K562 (cell line): ENCODE data around the gene SLC7A10. TPM values are rescaled to one million over a fixed set of nuclear protein-coding genes. Genes with fewer than 3 reads are reported as not detected.

ENCODE experiments used
- ATAC-seq: fragments of 200-7000 bp; cut with Tn5 transposase; 3 replicates; pipeline ENCODE4 v1.9.1; 2020; ENCODE audit warnings: moderate library complexity
- BruUV-seq: library from RNA; stranded (reverse); fragments of 400-500 nt; replicated peaks from 2 replicates; lab custom pipeline; 2021; lab: Mats Ljungman, UMichigan
- CTCF ChIA-PET: fragments of 300-600 bp; formaldehyde crosslinking; extraction: SDS; loops from one replicate; lab custom pipeline; 2021; ENCODE audit warnings: low intra/inter-chr PET ratio; lab: Yijun Ruan, JAX
- POLR2A ChIA-PET: fragments of 300-600, 350-650 bp; sonication (Branson Sonifier 250); formaldehyde crosslinking; extraction: SDS; loops from one replicate; lab custom pipeline; 2021; ENCODE audit warnings: antibody characterized with exemption, inconsistent platforms; lab: Yijun Ruan, JAX
- DNase-seq, 4 experiments: peaks; one replicate each; pipeline versions ENCODE4 v3.0.0 to v3.0.0-alpha.2; 2011 to 2018; ENCODE audit warnings: low spot score in 3 of 4, mixed read lengths in 3 of 4; ENCODE audit errors: extremely low read depth in 1 of 4
- FAIRE-seq: peaks from 2 replicates; lab custom pipeline; 2011; peaks lifted over from hg19 to GRCh38; lab: Jason Lieb, UNC
- H2AFZ ChIP-seq: 2 replicates; pipeline ENCODE4 v1.6.0; 2011; ENCODE audit warnings: low read depth, low read length, control low read depth, inconsistent platforms
- H3K27ac ChIP-seq: fragments of 200-600 bp; 3 replicates; pipeline ENCODE4 v1.8.0; 2011; ENCODE audit warnings: low read depth, mild to moderate bottlenecking, control low read depth, inconsistent platforms, low read length, moderate library complexity, mixed read lengths; ENCODE audit errors: extremely low read depth
- H3K27me3 ChIP-seq, 2 experiments: fragments of 300-600 bp in 1 of 2; 2 replicates in 1 of 2; 3 replicates in 1 of 2; pipeline versions ENCODE4 v1.6.0 to v1.8.0; 2011; ENCODE audit warnings: inconsistent platforms in 2 of 2, low read length in 2 of 2, mild to moderate bottlenecking in 1 of 2, mixed read lengths in 1 of 2, moderate library complexity in 1 of 2; ENCODE audit not compliant: control insufficient read depth in 2 of 2, insufficient read depth in 2 of 2
- H3K36me3 ChIP-seq: fragments of 300-600 bp; 3 replicates; pipeline ENCODE4 v1.8.0; 2011; ENCODE audit warnings: mild to moderate bottlenecking, low read length, inconsistent platforms; ENCODE audit not compliant: control insufficient read depth, insufficient read depth
- H3K4me1 ChIP-seq, 2 experiments: fragments of 200-600 bp in 1 of 2; replicated peaks in 1 of 2; 2 replicates in 1 of 2; 3 replicates in 1 of 2; pipeline versions ENCODE4 v1.5.1 to v1.8.0; 2011; ENCODE audit warnings: inconsistent platforms in 2 of 2, low read length in 2 of 2, mild to moderate bottlenecking in 1 of 2, mixed read lengths in 1 of 2, moderate library complexity in 1 of 2; ENCODE audit not compliant: control insufficient read depth in 2 of 2, insufficient read depth in 2 of 2
- H3K4me2 ChIP-seq: 2 replicates; pipeline ENCODE4 v1.6.1; 2011; ENCODE audit warnings: low read length, control low read depth, inconsistent platforms, mixed read lengths; ENCODE audit not compliant: insufficient read depth
- H3K4me3 ChIP-seq: fragments of 200-600 bp; sonication (generic), shearing (Covaris generic); 2 replicates; pipeline ENCODE4 v1.5.1; 2016; ENCODE audit warnings: control low read depth, inconsistent platforms
- H3K79me2 ChIP-seq: fragments of 200-600 bp; 3 replicates; pipeline ENCODE4 v1.8.0; 2011; ENCODE audit warnings: low read length, inconsistent platforms; ENCODE audit not compliant: control insufficient read depth, insufficient read depth
- H3K9ac ChIP-seq, 2 experiments: 2 replicates each; pipeline versions ENCODE4 v1.6.0 to v1.6.1; 2011; ENCODE audit warnings: low read depth in 2 of 2, low read length in 2 of 2, control low read depth in 1 of 2, inconsistent platforms in 1 of 2, mild to moderate bottlenecking in 1 of 2, mixed read lengths in 1 of 2; ENCODE audit not compliant: insufficient read depth in 1 of 2
- H3K9me1 ChIP-seq: one replicate; pipeline ENCODE4 v1.6.0; 2011; ENCODE audit warnings: inconsistent platforms, mild to moderate bottlenecking, low read length, moderate library complexity; ENCODE audit not compliant: control insufficient read depth, insufficient read depth
- H3K9me3 ChIP-seq: replicated peaks from 2 replicates; pipeline ENCODE4 v1.5.1; 2011; ENCODE audit warnings: low read depth, low read length, inconsistent platforms; ENCODE audit not compliant: control insufficient read depth, insufficient read depth
- H4K20me1 ChIP-seq: replicated peaks from 2 replicates; pipeline ENCODE4 v1.6.1; 2011; ENCODE audit warnings: low read length, inconsistent platforms, mixed read lengths; ENCODE audit not compliant: control insufficient read depth, insufficient read depth
- GABPA ChIP-seq: fragments of 200-800 bp; sonication (Bioruptor generic); conservative IDR thresholded peaks from 2 replicates; pipeline ENCODE4 v1.6.1; 2016; ENCODE audit warnings: low read depth, missing genetic modification characterization, missing compliant biosample characterization
- MTA2 ChIP-seq: fragments of 450-650 bp; IDR thresholded peaks from 2 replicates; pipeline ENCODE4 v1.6.1; 2016; ENCODE audit warnings: low read depth
- WGBS: fragments of 100-300 bp; shearing (Covaris generic); methylation state at CpG from one replicate; pipeline ENCODE4 v1.1.6; 2016; ENCODE audit warnings: low coverage, mixed read lengths; ENCODE audit not compliant: insufficient coverage; ENCODE audit errors: missing lambda C conversion rate; 5-methylcytosine and 5-hydroxymethylcytosine counted together
- in situ Hi-C: fragments of 300-500 bp; cut with MboI; formaldehyde crosslinking; loops from 4 replicates; pipeline ENCODE4 v1.15.0; 2018; ENCODE audit warnings: inconsistent platforms, mixed read lengths
- intact Hi-C: fragments of 100-400 bp; cut with micrococcal nuclease; formaldehyde crosslinking; loops from 2 replicates; pipeline ENCODE4 v1.14.2; 2022
- polyA plus RNA-seq, 8 experiments: library from polyadenylated mRNA; depleted of rRNA in 4 of 8; stranded (reverse) in 5 of 8; unstranded in 3 of 8; fragments of >200 nt; fragmentation: Nextera tagmentation in 2 of 8; fragmentation: Illumina TruSeq in 1 of 8; extraction: Ambion mirVana in 2 of 8; extraction: Trizol in 1 of 8; gene quantifications; 2 replicates each; pipeline versions ENCODE4 v1.2.1 to v1.2.3, GENCODE V29; 2011 to 2014; ENCODE audit warnings: inconsistent platforms in 1 of 8, missing spikeins in 1 of 8
- total RNA-seq, 7 experiments: library from RNA; depleted of rRNA in 6 of 7; stranded (reverse); fragments of >200 nt in 6 of 7; fragmentation: Illumina TruSeq in 2 of 7; extraction: Trizol in 2 of 7; gene quantifications; 2 replicates each; pipeline versions ENCODE4 v1.2.1 to v1.2.3, GENCODE V29; 2011 to 2021; ENCODE audit warnings: low replicate concordance in 1 of 7
- TF ChIP-seq, protein P1 (sequence below): sonication (generic); formaldehyde crosslinking; IDR thresholded peaks from 2 replicates; pipeline ENCODE4 v1.8.0; 2022; ENCODE audit warnings: mild to moderate bottlenecking, missing genetic modification reagents
- TF ChIP-seq, protein P2 (sequence below): fragments of 250-450 bp; sonication (Bioruptor Pico); IDR thresholded peaks from 2 replicates; pipeline ENCODE4 v1.8.0; 2022; ENCODE audit warnings: inconsistent platforms, mild to moderate bottlenecking, moderate library complexity, borderline replicate concordance

Gene SLC7A10
- total and polyA plus RNA-seq, 9 of the 15 experiments (the other 6 are each of a cell fraction or from before 2014, with no cell fraction given), result 0.07 TPM; not detected in 8

GRCh38 chr19:33259539-33259938 is 33.9 kb upstream of the SLC7A10 start:
- H3K27ac ChIP-seq, result no peak overlapping the region
- no peak overlapping the region for H3K4me3 ChIP-seq
- no peak for TF ChIP-seq MTA2
- TF ChIP-seq, protein P1, sequence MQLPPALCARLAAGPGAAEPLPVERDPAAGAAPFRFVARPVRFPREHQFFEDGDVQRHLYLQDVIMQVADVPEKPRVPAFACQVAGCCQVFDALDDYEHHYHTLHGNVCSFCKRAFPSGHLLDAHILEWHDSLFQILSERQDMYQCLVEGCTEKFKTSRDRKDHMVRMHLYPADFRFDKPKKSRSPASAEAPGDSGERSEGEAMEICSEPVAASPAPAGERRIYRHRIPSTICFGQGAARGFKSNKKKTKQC (CRISPR knock-in tag), result no peak
- TF ChIP-seq, protein P2, sequence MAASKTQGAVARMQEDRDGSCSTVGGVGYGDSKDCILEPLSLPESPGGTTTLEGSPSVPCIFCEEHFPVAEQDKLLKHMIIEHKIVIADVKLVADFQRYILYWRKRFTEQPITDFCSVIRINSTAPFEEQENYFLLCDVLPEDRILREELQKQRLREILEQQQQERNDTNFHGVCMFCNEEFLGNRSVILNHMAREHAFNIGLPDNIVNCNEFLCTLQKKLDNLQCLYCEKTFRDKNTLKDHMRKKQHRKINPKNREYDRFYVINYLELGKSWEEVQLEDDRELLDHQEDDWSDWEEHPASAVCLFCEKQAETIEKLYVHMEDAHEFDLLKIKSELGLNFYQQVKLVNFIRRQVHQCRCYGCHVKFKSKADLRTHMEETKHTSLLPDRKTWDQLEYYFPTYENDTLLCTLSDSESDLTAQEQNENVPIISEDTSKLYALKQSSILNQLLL (CRISPR knock-in tag), result no peak
- TF ChIP-seq GABPA, result peak; percentile 27; the same call in 1 of the 2 replicates
- H3K27me3 ChIP-seq, result peaks cover 0 to 39% of the 10 kb centered on the region in 2 experiments; a peak in 2 of 5 replicates
- peaks cover 5 to 23% of the 10 kb centered on the region in 2 experiments; a peak in 4 of 5 replicates for H3K4me1 ChIP-seq
- H3K9ac ChIP-seq, result no peak overlapping the region
- no peaks in the 10 kb centered on the region for H3K79me2 ChIP-seq
- no peaks in the 10 kb centered on the region for H4K20me1 ChIP-seq
- whole genome bisulfite sequencing, result 18% methylated on average over 6 of the region's 6 CpGs
- ChIA-PET POLR2A (interaction anchor here (1.2 to 1.4 kb wide), 2 partner anchors 37 to 114 kb away, joined by 5 to 6 read pairs; partner anchors contain the start of gene CEBPG), CTCF (no interaction called here)
- FAIRE-seq, result no peak
- no peak for DNase-seq
- in situ Hi-C loops, result no loop called here
- H3K9me1 ChIP-seq, result no peaks in the 10 kb centered on the region
- no peak overlapping the region for H2AFZ ChIP-seq
- H3K9me3 ChIP-seq, result no peaks in the 10 kb centered on the region
- no peak for ATAC-seq
- no peaks in the 10 kb centered on the region for H3K36me3 ChIP-seq
- BruUV-seq, result no TSS peak
- no peak overlapping the region for H3K4me2 ChIP-seq
- intact Hi-C loops, result no loop called here
